Measurements from ENCODE around the gene ELL.

GRCh38 chr19:18415178-18415867 lies 106.5 kb downstream of the ELL start:
- TF ChIP-seq EGR1 (IDR thresholded peaks at IDR 0.05) (no peak), TAF1 (IDR thresholded peaks at IDR 0.05; ENCODE audit: low read depth) (no peak), FOXM1 (IDR thresholded peaks at IDR 0.05; ENCODE audit: borderline replicate concordance, low read depth) (no peak), EP300 (IDR thresholded peaks at IDR 0.05; ENCODE audit: borderline replicate concordance) (no peak), TEAD4 (IDR thresholded peaks at IDR 0.05) (no peak), MAX (IDR thresholded peaks at IDR 0.05) (no peak), CEBPB (IDR thresholded peaks at IDR 0.05) (no peak), TCF12 (IDR thresholded peaks at IDR 0.05; ENCODE audit: low read depth) (no peak), ZBTB7A (IDR thresholded peaks at IDR 0.05; ENCODE audit: low read depth) (no peak)

All from Ishikawa (cell line).